ENCODE results near the gene MYO1G.

The MYO1G gene

GRCh38 chr7:44983742-44984477 is 5.1 kb upstream of the MYO1G start:
- H3K9ac ChIP-seq (ENCODE audit: low read depth, low read length): no peak overlapping the region
- H3K4me1 ChIP-seq (ENCODE audit: control insufficient read depth, insufficient read depth, low read length): peaks cover 3% of the 10 kb centered on the region
- peaks cover 43% of the 10 kb centered on the region for H3K36me3 ChIP-seq (ENCODE audit: control insufficient read depth, insufficient read depth, low read length)

GRCh38 chr7:44982970-44983369 is 4.2 kb upstream of the MYO1G start:
- Histone ChIP-seq H3K9ac (ENCODE audit: low read depth, low read length) (no peak overlapping the region), H3K27me3 (ENCODE audit: control insufficient read depth, insufficient read depth, low read length) (no peaks in the 10 kb centered on the region), H3K4me3 (ENCODE audit: low read depth, low read length) (no peak overlapping the region), H3K9me3 (ENCODE audit: control insufficient read depth, insufficient read depth, low read length) (no peaks in the 10 kb centered on the region), H3K36me3 (ENCODE audit: control insufficient read depth, insufficient read depth, low read length) (peaks cover 48% of the 10 kb centered on the region), H3K4me1 (ENCODE audit: control insufficient read depth, insufficient read depth, low read length) (peaks cover 3% of the 10 kb centered on the region)

More at GRCh38 chr7:44983742-44984477, 5.1 kb upstream of the MYO1G start:
- no peaks in the 10 kb centered on the region for H3K27me3 ChIP-seq (ENCODE audit: control insufficient read depth, insufficient read depth, low read length)
- H3K4me3 ChIP-seq (ENCODE audit: low read depth, low read length): no peak overlapping the region
- H3K9me3 ChIP-seq (ENCODE audit: control insufficient read depth, insufficient read depth, low read length): no peaks in the 10 kb centered on the region

- Histone ChIP-seq H3K4me1 (ENCODE audit: control insufficient read depth, insufficient read depth, low read length) (no peaks in the 10 kb centered on the region), H3K36me3 (ENCODE audit: control insufficient read depth, insufficient read depth, low read length) (peaks cover 48% of the 10 kb centered on the region)
These were observed 3.7 kb upstream of the MYO1G start for GRCh38 chr7:44982535-44982923.

GRCh38 chr7:44981035-44981706 is 2.4 kb upstream of the MYO1G start:
- no peaks in the 10 kb centered on the region for H3K27me3 ChIP-seq (ENCODE audit: control insufficient read depth, insufficient read depth, low read length)
- no peaks in the 10 kb centered on the region for H3K9me3 ChIP-seq (ENCODE audit: control insufficient read depth, insufficient read depth, low read length)
- H3K36me3 ChIP-seq (ENCODE audit: control insufficient read depth, insufficient read depth, low read length): peaks cover 48% of the 10 kb centered on the region
- H3K4me3 ChIP-seq (ENCODE audit: low read depth, low read length): no peak overlapping the region
- no peaks in the 10 kb centered on the region for H3K4me1 ChIP-seq (ENCODE audit: control insufficient read depth, insufficient read depth, low read length)
- no peak overlapping the region for H3K9ac ChIP-seq (ENCODE audit: low read depth, low read length)

More at GRCh38 chr7:44982535-44982923, 3.7 kb upstream of the MYO1G start:
- Histone ChIP-seq H3K9ac (ENCODE audit: low read depth, low read length) (no peak overlapping the region), H3K27me3 (ENCODE audit: control insufficient read depth, insufficient read depth, low read length) (no peaks in the 10 kb centered on the region), H3K9me3 (ENCODE audit: control insufficient read depth, insufficient read depth, low read length) (no peaks in the 10 kb centered on the region), H3K4me3 (ENCODE audit: low read depth, low read length) (no peak overlapping the region)

GRCh38 chr7:44980393-44981034 is 1.7 kb upstream of the MYO1G start:
- Histone ChIP-seq H3K4me3 (ENCODE audit: low read depth, low read length) (no peak overlapping the region), H3K9ac (ENCODE audit: low read depth, low read length) (no peak overlapping the region)

GRCh38 chr7:44979481-44980392 is 922 bp upstream of the MYO1G start:
- no peaks in the 10 kb centered on the region for H3K9me3 ChIP-seq (ENCODE audit: control insufficient read depth, insufficient read depth, low read length)
- H3K4me1 ChIP-seq (ENCODE audit: control insufficient read depth, insufficient read depth, low read length): no peaks in the 10 kb centered on the region
- no peaks in the 10 kb centered on the region for H3K27me3 ChIP-seq (ENCODE audit: control insufficient read depth, insufficient read depth, low read length)
- H3K4me3 ChIP-seq (ENCODE audit: low read depth, low read length): no peak overlapping the region
- peaks cover 37% of the 10 kb centered on the region for H3K36me3 ChIP-seq (ENCODE audit: control insufficient read depth, insufficient read depth, low read length)
- H3K9ac ChIP-seq (ENCODE audit: low read depth, low read length): no peak overlapping the region

More at GRCh38 chr7:44980393-44981034, 1.7 kb upstream of the MYO1G start:
- Histone ChIP-seq H3K4me1 (ENCODE audit: control insufficient read depth, insufficient read depth, low read length) (no peaks in the 10 kb centered on the region), H3K27me3 (ENCODE audit: control insufficient read depth, insufficient read depth, low read length) (no peaks in the 10 kb centered on the region), H3K9me3 (ENCODE audit: control insufficient read depth, insufficient read depth, low read length) (no peaks in the 10 kb centered on the region), H3K36me3 (ENCODE audit: control insufficient read depth, insufficient read depth, low read length) (peaks cover 44% of the 10 kb centered on the region)

- H3K27me3 ChIP-seq (ENCODE audit: control insufficient read depth, insufficient read depth, low read length): no peaks in the 10 kb centered on the region
- no peak overlapping the region for H3K4me3 ChIP-seq (ENCODE audit: low read depth, low read length)
- H3K9ac ChIP-seq (ENCODE audit: low read depth, low read length): no peak overlapping the region
- no peaks in the 10 kb centered on the region for H3K4me1 ChIP-seq (ENCODE audit: control insufficient read depth, insufficient read depth, low read length)
- H3K36me3 ChIP-seq (ENCODE audit: control insufficient read depth, insufficient read depth, low read length): peaks cover 20% of the 10 kb centered on the region
- no peaks in the 10 kb centered on the region for H3K9me3 ChIP-seq (ENCODE audit: control insufficient read depth, insufficient read depth, low read length)
These were observed 868 bp downstream of the MYO1G start for GRCh38 chr7:44977959-44978335.

GRCh38 chr7:44977304-44977958 is 1.4 kb downstream of the MYO1G start:
- no peak overlapping the region for H3K4me3 ChIP-seq (ENCODE audit: low read depth, low read length)
- no peaks in the 10 kb centered on the region for H3K27me3 ChIP-seq (ENCODE audit: control insufficient read depth, insufficient read depth, low read length)
- no peaks in the 10 kb centered on the region for H3K4me1 ChIP-seq (ENCODE audit: control insufficient read depth, insufficient read depth, low read length)
- no peaks in the 10 kb centered on the region for H3K9me3 ChIP-seq (ENCODE audit: control insufficient read depth, insufficient read depth, low read length)
- peaks cover 15% of the 10 kb centered on the region for H3K36me3 ChIP-seq (ENCODE audit: control insufficient read depth, insufficient read depth, low read length)
- H3K9ac ChIP-seq (ENCODE audit: low read depth, low read length): no peak overlapping the region

- no peak overlapping the region for H3K4me3 ChIP-seq (ENCODE audit: low read depth, low read length)
- peaks cover 14% of the 10 kb centered on the region for H3K36me3 ChIP-seq (ENCODE audit: control insufficient read depth, insufficient read depth, low read length)
- no peaks in the 10 kb centered on the region for H3K4me1 ChIP-seq (ENCODE audit: control insufficient read depth, insufficient read depth, low read length)
- no peaks in the 10 kb centered on the region for H3K9me3 ChIP-seq (ENCODE audit: control insufficient read depth, insufficient read depth, low read length)
- no peak overlapping the region for H3K9ac ChIP-seq (ENCODE audit: low read depth, low read length)
- H3K27me3 ChIP-seq (ENCODE audit: control insufficient read depth, insufficient read depth, low read length): no peaks in the 10 kb centered on the region
These were observed 2.0 kb downstream of the MYO1G start for GRCh38 chr7:44976746-44977196.

GRCh38 chr7:44976040-44976745 is 2.6 kb downstream of the MYO1G start:
- Histone ChIP-seq H3K9me3 (ENCODE audit: control insufficient read depth, insufficient read depth, low read length) (no peaks in the 10 kb centered on the region), H3K4me1 (ENCODE audit: control insufficient read depth, insufficient read depth, low read length) (no peaks in the 10 kb centered on the region), H3K4me3 (ENCODE audit: low read depth, low read length) (no peak overlapping the region), H3K27me3 (ENCODE audit: control insufficient read depth, insufficient read depth, low read length) (no peaks in the 10 kb centered on the region), H3K9ac (ENCODE audit: low read depth, low read length) (no peak overlapping the region), H3K36me3 (ENCODE audit: control insufficient read depth, insufficient read depth, low read length) (peaks cover 11% of the 10 kb centered on the region)

Data from iPS-15b (cell line).